Esophagus muscularis mucosa (tissue), 4 donors: ENCODE data around the gene SCGB2B2.

Source experiments
- EP300 ChIP-seq: sonication (generic); formaldehyde crosslinking; IDR thresholded peaks from one replicate; pipeline ENCODE4 v1.6.1; 2017; ENCODE audit warnings: antibody characterized with exemption
- POLR2A ChIP-seq: fragments of 450-650 bp; IDR thresholded peaks from one replicate; pipeline ENCODE4 v1.6.1; 2017; ENCODE audit warnings: antibody characterized with exemption, moderate library complexity, mild to moderate bottlenecking, low read depth
- TF ChIP-seq, protein P1 (sequence below), 3 experiments: fragments of 200-600 bp in 2 of 3; fragments of 450-650 bp in 1 of 3; sonication (generic) in 2 of 3; IDR thresholded peaks; one replicate each; pipeline ENCODE4 v1.5.1; 2017 to 2019; ENCODE audit warnings: antibody characterized with exemption in 3 of 3, mild to moderate bottlenecking in 2 of 3, moderate library complexity in 1 of 3

DNA sequence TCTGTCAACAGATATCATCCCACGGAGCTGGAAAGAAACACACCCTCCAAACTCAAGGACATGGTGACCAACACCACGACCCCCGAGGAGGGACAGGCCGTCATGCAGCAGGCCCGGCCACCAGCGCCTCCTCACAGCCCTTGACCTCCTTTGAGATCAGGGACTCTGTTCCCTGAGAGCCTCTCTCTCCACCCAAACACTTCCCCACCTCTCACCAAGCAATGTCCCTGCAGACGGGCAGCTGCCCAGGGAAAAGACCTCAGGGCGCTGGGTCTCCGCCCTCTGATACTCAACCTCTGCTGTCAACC, 10.0 kb downstream of the SCGB2B2 start:
- TF ChIP-seq, protein P1, sequence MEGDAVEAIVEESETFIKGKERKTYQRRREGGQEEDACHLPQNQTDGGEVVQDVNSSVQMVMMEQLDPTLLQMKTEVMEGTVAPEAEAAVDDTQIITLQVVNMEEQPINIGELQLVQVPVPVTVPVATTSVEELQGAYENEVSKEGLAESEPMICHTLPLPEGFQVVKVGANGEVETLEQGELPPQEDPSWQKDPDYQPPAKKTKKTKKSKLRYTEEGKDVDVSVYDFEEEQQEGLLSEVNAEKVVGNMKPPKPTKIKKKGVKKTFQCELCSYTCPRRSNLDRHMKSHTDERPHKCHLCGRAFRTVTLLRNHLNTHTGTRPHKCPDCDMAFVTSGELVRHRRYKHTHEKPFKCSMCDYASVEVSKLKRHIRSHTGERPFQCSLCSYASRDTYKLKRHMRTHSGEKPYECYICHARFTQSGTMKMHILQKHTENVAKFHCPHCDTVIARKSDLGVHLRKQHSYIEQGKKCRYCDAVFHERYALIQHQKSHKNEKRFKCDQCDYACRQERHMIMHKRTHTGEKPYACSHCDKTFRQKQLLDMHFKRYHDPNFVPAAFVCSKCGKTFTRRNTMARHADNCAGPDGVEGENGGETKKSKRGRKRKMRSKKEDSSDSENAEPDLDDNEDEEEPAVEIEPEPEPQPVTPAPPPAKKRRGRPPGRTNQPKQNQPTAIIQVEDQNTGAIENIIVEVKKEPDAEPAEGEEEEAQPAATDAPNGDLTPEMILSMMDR (IDR thresholded peaks at IDR 0.05) = no peak
- TF ChIP-seq POLR2A = no peak
- TF ChIP-seq EP300 = no peak
